Loucy (cell line): ENCODE measurements around the gene IFNA10.
"Not testable (repeated sequence)": the region's sequence is repeated elsewhere in the genome, so short reads cannot be mapped to it uniquely, and the experiment has no call there.

Source experiments
- H2AFZ ChIP-seq: fragments of 200-600 bp; sonication (generic); 2 replicates; pipeline ENCODE4 v1.6.0; 2016; ENCODE audit warnings: antibody characterized with exemption, mild to moderate bottlenecking, low read length, moderate library complexity
- H3F3A ChIP-seq: fragments of 200-600 bp; 2 replicates; pipeline ENCODE4 v1.6.0; 2016; ENCODE audit warnings: antibody characterized with exemption, low read depth, mild to moderate bottlenecking
- H3K27me3 ChIP-seq: fragments of 200-600 bp; sonication (generic); 2 replicates; pipeline ENCODE4 v1.6.1; 2014; ENCODE audit warnings: low read length, mild to moderate bottlenecking; ENCODE audit not compliant: insufficient read depth, poor library complexity, severe bottlenecking
- H3K36me3 ChIP-seq: fragments of 200-600 bp; sonication (generic); 2 replicates; pipeline ENCODE4 v1.6.1; 2016; ENCODE audit warnings: low read length; ENCODE audit not compliant: insufficient read depth
- H3K4me1 ChIP-seq: fragments of 200-600 bp; sonication (generic); 2 replicates; pipeline ENCODE4 v1.5.1; 2014; ENCODE audit warnings: low read length, mild to moderate bottlenecking; ENCODE audit not compliant: insufficient read depth, poor library complexity, severe bottlenecking
- H3K4me2 ChIP-seq: fragments of 200-600 bp; sonication (generic); 2 replicates; pipeline ENCODE4 v1.6.0; 2014; ENCODE audit warnings: antibody characterized with exemption, low read length, low read depth, mild to moderate bottlenecking; ENCODE audit not compliant: poor library complexity, severe bottlenecking
- H3K4me3 ChIP-seq: fragments of 200-600 bp; sonication (generic); 2 replicates; pipeline ENCODE4 v1.5.1; 2014; ENCODE audit warnings: low read length, mild to moderate bottlenecking, mixed read lengths; ENCODE audit not compliant: poor library complexity, severe bottlenecking
- H3K79me2 ChIP-seq: fragments of 200-600 bp; sonication (generic); 2 replicates; pipeline ENCODE4 v1.6.1; 2014; ENCODE audit warnings: low read length; ENCODE audit not compliant: insufficient read depth
- H3K9ac ChIP-seq: fragments of 200-600 bp; sonication (generic); 2 replicates; pipeline ENCODE4 v1.6.0; 2014; ENCODE audit warnings: mild to moderate bottlenecking, low read depth, low read length, moderate library complexity; ENCODE audit not compliant: poor library complexity, severe bottlenecking
- H3K9me2 ChIP-seq: fragments of 200-600 bp; sonication (generic); replicated peaks from 2 replicates; pipeline ENCODE4 v1.6.1; 2016; ENCODE audit warnings: low read depth, low read length, mixed read lengths
- H3K9me3 ChIP-seq: fragments of 200-600 bp; sonication (generic); 2 replicates; pipeline ENCODE4 v1.6.1; 2014; ENCODE audit warnings: mild to moderate bottlenecking, antibody characterized with exemption, low read length, low read depth; ENCODE audit not compliant: insufficient read depth
- H4K20me1 ChIP-seq: fragments of 200-600 bp; sonication (generic); 2 replicates; pipeline ENCODE4 v1.6.0; 2014; ENCODE audit warnings: antibody characterized with exemption, low read length, mild to moderate bottlenecking; ENCODE audit not compliant: insufficient read depth, poor library complexity, severe bottlenecking
- CTCF ChIP-seq: fragments of 200-600 bp; sonication (generic); conservative IDR thresholded peaks from 2 replicates; pipeline ENCODE4 v1.5.1; 2014; ENCODE audit warnings: mild to moderate bottlenecking, antibody characterized with exemption, low read length
- EZH2phosphoT487 ChIP-seq: fragments of 200-600 bp; IDR thresholded peaks from 2 replicates; pipeline ENCODE4 v1.6.1; 2018; ENCODE audit warnings: antibody characterized with exemption, mild to moderate bottlenecking, moderate library complexity, borderline replicate concordance

The IFNA10 gene

GRCh38 chr9:21207043-21207442 lies at the start of gene IFNA10:
Gene IFNA10 (minus strand): TSS chr9:21207143. CDS start chr9:21207097, 46 bp downstream.
- H3K4me3 ChIP-seq, H3K27me3 ChIP-seq, H3K9ac ChIP-seq, H3K9me2 ChIP-seq, H3K4me1 ChIP-seq, H3F3A ChIP-seq, H3K9me3 ChIP-seq, H2AFZ ChIP-seq, H3K79me2 ChIP-seq, H3K4me2 ChIP-seq, H3K36me3 ChIP-seq, H4K20me1 ChIP-seq: not testable (repeated sequence)

- Histone ChIP-seq H3K36me3 (no peaks in the 10 kb centered on the region), H3K27me3 (no peaks in the 10 kb centered on the region)
These were observed 48.7 kb upstream of the IFNA10 start for GRCh38 chr9:21255538-21256212.

GRCh38 chr9:21252721-21253547 lies 46.0 kb upstream of the IFNA10 start:
- Histone ChIP-seq H3K4me1 (peaks cover 26% of the 10 kb centered on the region), H3K79me2 (no peaks in the 10 kb centered on the region), H3K9ac (no peak overlapping the region), H3K27me3 (no peaks in the 10 kb centered on the region), H3K9me2 (no peaks in the 10 kb centered on the region), H3K4me3 (peak overlapping the region; percentile 57), H3K36me3 (no peaks in the 10 kb centered on the region), H2AFZ (peak overlapping the region; percentile 60), H4K20me1 (no peaks in the 10 kb centered on the region), H3K9me3 (no peaks in the 10 kb centered on the region), H3K4me2 (peak overlapping the region; percentile 60), H3F3A (no peaks in the 10 kb centered on the region)
- TF ChIP-seq EZH2phosphoT487 (no peak), CTCF (peak; percentile 89)

More at GRCh38 chr9:21255538-21256212, 48.7 kb upstream of the IFNA10 start:
- H3K4me1 ChIP-seq = peaks cover 26% of the 10 kb centered on the region
- no peaks in the 10 kb centered on the region for H3K9me3 ChIP-seq
- no peak overlapping the region for H3K9ac ChIP-seq
- H3F3A ChIP-seq = no peaks in the 10 kb centered on the region
- TF ChIP-seq EZH2phosphoT487 (no peak), CTCF (no peak)
- H3K79me2 ChIP-seq = no peaks in the 10 kb centered on the region
- peak overlapping the region; percentile 8 for H3K4me3 ChIP-seq
- H4K20me1 ChIP-seq = no peaks in the 10 kb centered on the region
- no peaks in the 10 kb centered on the region for H3K9me2 ChIP-seq
- H2AFZ ChIP-seq = peak overlapping the region; percentile 53
- peak overlapping the region; percentile 57 for H3K4me2 ChIP-seq
